GM12878 (cell line): ENCODE measurements around the gene APCDD1. TPM values are rescaled to one million over a fixed set of nuclear protein-coding genes. Genes with fewer than 3 reads are reported as not detected.

ENCODE experiments used
- ATAC-seq: fragments of 200-7000 bp; cut with Tn5 transposase; 3 replicates; pipeline ENCODE4 v1.9.1; 2020; ENCODE audit warnings: mild to moderate bottlenecking, moderate library complexity
- BruUV-seq: library from RNA; stranded (reverse); fragments of 400-500 nt; replicated peaks from 2 replicates; lab custom pipeline; 2021; lab: Mats Ljungman, UMichigan
- CTCF ChIA-PET: fragments of 300-600 bp; sonication (Branson Sonifier 250); formaldehyde crosslinking; extraction: SDS; loops from one replicate; lab custom pipeline; 2021; ENCODE audit warnings: inconsistent platforms; lab: Yijun Ruan, JAX
- POLR2A ChIA-PET: fragments of 350-600 bp; formaldehyde crosslinking; extraction: SDS; loops from one replicate; lab custom pipeline; 2021; ENCODE audit warnings: inconsistent platforms; lab: Charles Lee
- RAD21 ChIA-PET: fragments of 300-600 bp; sonication (Branson Sonifier 250); formaldehyde crosslinking; loops from one replicate; lab custom pipeline; 2023; ENCODE audit warnings: antibody characterized with exemption; ENCODE audit not compliant: unreplicated experiment; lab: Charles Lee
- SMC1A ChIA-PET: fragments of 300-600 bp; sonication (Branson Sonifier 250); formaldehyde crosslinking; loops from one replicate; lab custom pipeline; 2023; ENCODE audit not compliant: unreplicated experiment, uncharacterized antibody; lab: Charles Lee
- DNase-seq: peaks from one replicate; pipeline ENCODE4 v3.0.0-alpha.2; 2011; ENCODE audit warnings: low read depth, low spot score
- FAIRE-seq: peaks from 3 replicates; lab custom pipeline; 2011; peaks lifted over from hg19 to GRCh38; lab: Jason Lieb, UNC
- H2AFZ ChIP-seq: 2 replicates; pipeline ENCODE4 v1.6.0; 2011; ENCODE audit warnings: low read depth, low read length, control low read depth; ENCODE audit not compliant: control insufficient read depth
- H3K27ac ChIP-seq: 2 replicates; pipeline ENCODE4 v1.5.1; 2011; ENCODE audit warnings: control low read depth; ENCODE audit not compliant: control insufficient read depth, insufficient read depth
- H3K27me3 ChIP-seq, 2 experiments: replicated peaks in 1 of 2; 2 replicates each; pipeline versions ENCODE4 v1.6.0 to v1.6.1; 2011; ENCODE audit warnings: low read length in 1 of 2; ENCODE audit not compliant: control insufficient read depth in 2 of 2, insufficient read depth in 2 of 2
- H3K36me3 ChIP-seq, 2 experiments: 2 replicates each; pipeline ENCODE4 v1.5.1; 2011; ENCODE audit warnings: low read length in 1 of 2; ENCODE audit not compliant: control insufficient read depth in 2 of 2, insufficient read depth in 2 of 2
- H3K4me1 ChIP-seq: 2 replicates; pipeline ENCODE4 v1.6.1; 2011; ENCODE audit warnings: mild to moderate bottlenecking, low read length, moderate library complexity, mixed read lengths; ENCODE audit not compliant: control insufficient read depth, insufficient read depth
- H3K4me2 ChIP-seq: 2 replicates; pipeline ENCODE4 v1.6.0; 2011; ENCODE audit warnings: control low read depth; ENCODE audit not compliant: control insufficient read depth, insufficient read depth
- H3K4me3 ChIP-seq: fragments of 200-600 bp; sonication (generic); 2 replicates; pipeline ENCODE4 v1.5.1; 2016
- H3K79me2 ChIP-seq: 2 replicates; pipeline ENCODE4 v1.6.0; 2011; ENCODE audit warnings: low read length; ENCODE audit not compliant: control insufficient read depth, insufficient read depth
- H3K9ac ChIP-seq: 2 replicates; pipeline ENCODE4 v1.8.0; 2011; ENCODE audit warnings: low read length, control low read depth, mixed read lengths; ENCODE audit not compliant: control insufficient read depth, insufficient read depth
- H3K9me3 ChIP-seq: replicated peaks from 3 replicates; pipeline ENCODE4 v1.5.1; 2011; ENCODE audit warnings: mild to moderate bottlenecking, low read length; ENCODE audit not compliant: control insufficient read depth, insufficient read depth
- H4K20me1 ChIP-seq: 2 replicates; pipeline ENCODE4 v1.6.0; 2011; ENCODE audit not compliant: control insufficient read depth, insufficient read depth
- NR2C2 ChIP-seq: IDR thresholded peaks from 2 replicates; pipeline ENCODE4 v1.6.1; 2011; ENCODE audit warnings: borderline replicate concordance, low read depth; ENCODE audit not compliant: control insufficient read depth, insufficient read length
- SMC3 ChIP-seq: IDR thresholded peaks from 2 replicates; pipeline ENCODE4 v1.6.1; 2011; ENCODE audit warnings: low read length, improper control_type of control experiment, borderline replicate concordance
- SP1 ChIP-seq: IDR thresholded peaks from one replicate; pipeline ENCODE4 v1.6.1; 2011; ENCODE audit warnings: low read depth, low read length
- WRNIP1 ChIP-seq: IDR thresholded peaks from 2 replicates; pipeline ENCODE4 v1.6.1; 2011; ENCODE audit warnings: low read depth, low read length, improper control_type of control experiment, borderline replicate concordance
- in situ Hi-C: fragments of 300-500 bp; cut with MboI; formaldehyde crosslinking; loops from 9 replicates; pipeline ENCODE4 v1.14.3; 2018; ENCODE audit warnings: mixed read lengths
- intact Hi-C: fragments of 100-400 bp; cut with micrococcal nuclease; formaldehyde crosslinking; loops from one replicate; pipeline ENCODE4 v1.14.2; 2022; ENCODE audit not compliant: unreplicated experiment
- polyA plus RNA-seq, 11 experiments: library from polyadenylated mRNA; depleted of rRNA in 4 of 11; unstranded in 6 of 11; stranded (reverse) in 5 of 11; fragments of >200 nt; fragmentation: Nextera tagmentation in 4 of 11; fragmentation: Illumina TruSeq in 1 of 11; extraction: Ambion mirVana in 4 of 11; extraction: Trizol in 1 of 11; gene quantifications; 1 replicate in 1 of 11; 2 replicates in 10 of 11; pipeline versions ENCODE4 v1.2.1 to v1.2.3, GENCODE V29; 2011 to 2016; ENCODE audit warnings: inconsistent platforms in 2 of 11, missing spikeins in 2 of 11, low read depth in 1 of 11
- total RNA-seq, 4 experiments: library from RNA; depleted of rRNA in 3 of 4; stranded (reverse); fragments of >200 nt in 3 of 4; fragmentation: Illumina TruSeq in 1 of 4; extraction: Trizol in 1 of 4; gene quantifications; 2 replicates each; pipeline versions ENCODE4 v1.2.1 to v1.2.3, GENCODE V29; 2013 to 2021
- TF ChIP-seq, protein P1 (sequence below): fragments of 450-650 bp; IDR thresholded peaks from 2 replicates; pipeline ENCODE4 v1.6.1; 2017; ENCODE audit warnings: mild to moderate bottlenecking

The APCDD1 gene
- total and polyA plus RNA-seq, 10 of the 15 experiments (the other 5 are each of a cell fraction or from before 2014, with no cell fraction given): not detected

GRCh38 chr18:10409041-10409440 is 45.4 kb upstream of the APCDD1 start:
- Histone ChIP-seq H3K4me2 (no peak overlapping the region), H3K79me2 (no peaks in the 10 kb centered on the region), H2AFZ (no peak overlapping the region), H3K4me1 (no peaks in the 10 kb centered on the region), H3K36me3 (no peaks in the 10 kb centered on the region), H3K9ac (no peak overlapping the region), H3K27ac (no peak overlapping the region), H3K4me3 (no peak overlapping the region), H3K9me3 (no peaks in the 10 kb centered on the region), H4K20me1 (no peaks in the 10 kb centered on the region), H3K27me3 (no peaks in the 10 kb centered on the region; a peak in 2 of 4 replicates)
- RAD21 ChIA-PET: no interaction called here
- TF ChIP-seq SMC3: no peak
- no peak for TF ChIP-seq SP1
- no peak for TF ChIP-seq NR2C2
- no peak for TF ChIP-seq WRNIP1
- TF ChIP-seq, protein P1, sequence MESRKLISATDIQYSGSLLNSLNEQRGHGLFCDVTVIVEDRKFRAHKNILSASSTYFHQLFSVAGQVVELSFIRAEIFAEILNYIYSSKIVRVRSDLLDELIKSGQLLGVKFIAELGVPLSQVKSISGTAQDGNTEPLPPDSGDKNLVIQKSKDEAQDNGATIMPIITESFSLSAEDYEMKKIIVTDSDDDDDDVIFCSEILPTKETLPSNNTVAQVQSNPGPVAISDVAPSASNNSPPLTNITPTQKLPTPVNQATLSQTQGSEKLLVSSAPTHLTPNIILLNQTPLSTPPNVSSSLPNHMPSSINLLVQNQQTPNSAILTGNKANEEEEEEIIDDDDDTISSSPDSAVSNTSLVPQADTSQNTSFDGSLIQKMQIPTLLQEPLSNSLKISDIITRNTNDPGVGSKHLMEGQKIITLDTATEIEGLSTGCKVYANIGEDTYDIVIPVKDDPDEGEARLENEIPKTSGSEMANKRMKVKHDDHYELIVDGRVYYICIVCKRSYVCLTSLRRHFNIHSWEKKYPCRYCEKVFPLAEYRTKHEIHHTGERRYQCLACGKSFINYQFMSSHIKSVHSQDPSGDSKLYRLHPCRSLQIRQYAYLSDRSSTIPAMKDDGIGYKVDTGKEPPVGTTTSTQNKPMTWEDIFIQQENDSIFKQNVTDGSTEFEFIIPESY: no peak
- CTCF ChIA-PET: interaction anchor here (0.7 to 2.4 kb wide), 2 partner anchors 82 to 771 kb away, joined by 3 to 6 read pairs; no protein-coding TSS in a partner anchor
- no peak for DNase-seq
- in situ Hi-C loops: no loop called here
- ATAC-seq: no peak
- no TSS peak for BruUV-seq
- FAIRE-seq: no peak
- intact Hi-C loops: no loop called here
- POLR2A ChIA-PET: no interaction called here
- SMC1A ChIA-PET: no interaction called here
